HEK293 (cell line): ENCODE results near the gene LDB2.

ENCODE experiments used
- CTCF ChIP-seq: fragments of 450-650 bp; formaldehyde crosslinking; IDR thresholded peaks from 2 replicates; pipeline ENCODE4 v1.5.1; 2016; ENCODE audit warnings: missing biosample characterization, missing genetic modification characterization
- KLF10 ChIP-seq: fragments of 450-650 bp; IDR thresholded peaks from 2 replicates; pipeline ENCODE4 v1.5.1; 2018; ENCODE audit warnings: missing biosample characterization, mild to moderate bottlenecking, missing genetic modification characterization
- REST ChIP-seq: fragments of 450-650 bp; formaldehyde crosslinking; IDR thresholded peaks from 2 replicates; pipeline ENCODE4 v1.5.1; 2016; ENCODE audit warnings: missing biosample characterization, missing genetic modification characterization
- TRIM28 ChIP-seq: IDR thresholded peaks from 2 replicates; pipeline ENCODE4 v1.6.1; 2011; ENCODE audit warnings: low read length, control low read depth, borderline replicate concordance
- ZBTB17 ChIP-seq: fragments of 450-650 bp; formaldehyde crosslinking; IDR thresholded peaks from 2 replicates; pipeline ENCODE4 v1.5.1; 2016; ENCODE audit warnings: missing biosample characterization, missing genetic modification characterization
- ZBTB44 ChIP-seq: fragments of 450-650 bp; IDR thresholded peaks from 2 replicates; pipeline ENCODE4 v1.5.1; 2018; ENCODE audit warnings: missing biosample characterization, mild to moderate bottlenecking, missing genetic modification characterization
- ZNF530 ChIP-seq: fragments of 450-650 bp; formaldehyde crosslinking; IDR thresholded peaks from 2 replicates; pipeline ENCODE4 v1.5.1; 2016; ENCODE audit warnings: low read depth, missing biosample characterization, missing genetic modification characterization
- ZNF621 ChIP-seq: fragments of 450-650 bp; formaldehyde crosslinking; IDR thresholded peaks from 2 replicates; pipeline ENCODE4 v1.5.1; 2017; ENCODE audit warnings: missing biosample characterization, missing genetic modification characterization
- ZNF707 ChIP-seq: fragments of 450-650 bp; formaldehyde crosslinking; IDR thresholded peaks from 2 replicates; pipeline ENCODE4 v1.5.1; 2016; ENCODE audit warnings: missing biosample characterization, missing genetic modification characterization
- ZNF792 ChIP-seq: fragments of 450-650 bp; formaldehyde crosslinking; IDR thresholded peaks from 2 replicates; pipeline ENCODE4 v1.5.1; 2016; ENCODE audit warnings: missing biosample characterization, missing genetic modification characterization
- ZNF837 ChIP-seq: fragments of 450-650 bp; formaldehyde crosslinking; IDR thresholded peaks from 2 replicates; pipeline ENCODE4 v1.5.1; 2016; ENCODE audit warnings: missing biosample characterization, missing genetic modification characterization

GRCh38 chr4:16794816-16795445 is 103.5 kb downstream of the LDB2 start:
- TF ChIP-seq TRIM28: no peak
- TF ChIP-seq CTCF: no peak
- TF ChIP-seq ZNF707 (tag by site-specific recombination): no peak
- TF ChIP-seq ZNF792 (tag by site-specific recombination): no peak
- TF ChIP-seq ZNF837 (tag by site-specific recombination): no peak
- no peak for TF ChIP-seq ZBTB17 (tag by site-specific recombination)
- TF ChIP-seq ZBTB44 (tag by site-specific recombination): no peak
- no peak for TF ChIP-seq REST (tag by site-specific recombination)
- no peak for TF ChIP-seq ZNF530 (tag by site-specific recombination)
- TF ChIP-seq ZNF621: no peak
- TF ChIP-seq KLF10 (tag by site-specific recombination): no peak
